Heart left ventricle (tissue), 16 donors: ENCODE data around the gene FBXO36. TPM values are rescaled to one million over a fixed set of nuclear protein-coding genes. Genes with fewer than 3 reads are reported as not detected.

ENCODE experiments used
- ATAC-seq, 4 donors: fragments of 200-7000 bp; cut with Tn5 transposase; one replicate each; pipeline ENCODE4 v1.9.1; 2020 to 2022; ENCODE audit warnings: moderate library complexity in 4 of 4, mild to moderate bottlenecking in 3 of 4, moderate number of reproducible peaks in 1 of 4
- DNase-seq, 5 donors: peaks; one replicate each; pipeline ENCODE4 v3.0.0-alpha.2; 2020
- H3K27ac ChIP-seq, 12 donors: fragments of 200-600 bp; sonication (generic) in 4 of 12; one replicate each; pipeline versions ENCODE4 v1.5.0 to v1.8.0; 2016 to 2022; ENCODE audit warnings: mild to moderate bottlenecking in 2 of 12
- H3K27me3 ChIP-seq, 9 donors: fragments of 200-600 bp; sonication (generic) in 2 of 9; one replicate each; pipeline versions ENCODE4 v1.5.1 to v1.8.0; 2016 to 2022; ENCODE audit warnings: mild to moderate bottlenecking in 3 of 9
- H3K36me3 ChIP-seq, 9 donors: fragments of 200-600 bp; sonication (generic) in 2 of 9; one replicate each; pipeline versions ENCODE4 v1.5.0 to v1.8.0; 2018 to 2022; ENCODE audit warnings: mild to moderate bottlenecking in 2 of 9
- H3K4me1 ChIP-seq, 12 donors: fragments of 200-600 bp; sonication (generic) in 4 of 12; one replicate each; pipeline versions ENCODE4 v1.5.0 to v1.8.0; 2016 to 2022; ENCODE audit warnings: mild to moderate bottlenecking in 3 of 12
- H3K4me3 ChIP-seq, 12 donors: fragments of 200-600 bp; sonication (generic) in 4 of 12; one replicate each; pipeline versions ENCODE4 v1.5.0 to v1.8.0; 2017 to 2022; ENCODE audit warnings: mild to moderate bottlenecking in 9 of 12, moderate library complexity in 4 of 12
- H3K9me3 ChIP-seq, 12 donors: fragments of 200-600 bp; sonication (generic) in 4 of 12; one replicate each; pipeline versions ENCODE4 v1.5.0 to v1.8.0; 2016 to 2022; ENCODE audit warnings: mild to moderate bottlenecking in 1 of 12
- POLR2A ChIP-seq, 2 donors: fragments of 450-650 bp; IDR thresholded peaks; one replicate each; pipeline ENCODE4 v1.6.1; 2017; ENCODE audit warnings: antibody characterized with exemption in 2 of 2, mild to moderate bottlenecking in 2 of 2, moderate library complexity in 2 of 2
- WGBS, 4 donors: extraction: QIAGEN DNeasy Blood & Tissue Kit in 2 of 4; methylation state at CpG; one replicate each; pipeline versions ENCODE4 v1.1.5 to v1.1.7; 2013 to 2018; 5-methylcytosine and 5-hydroxymethylcytosine counted together
- intact Hi-C, 10 donors: fragments of 100-400 bp; cut with DNase I; formaldehyde crosslinking; loops; one replicate each; pipeline versions ENCODE4 v1.11.1 to v1.14.2; 2022
- polyA plus RNA-seq, 2 donors: library from polyadenylated mRNA; stranded (reverse); fragments of 200-250 nt; gene quantifications; one replicate each; pipeline ENCODE4 v1.2.3, GENCODE V29; 2013
- total RNA-seq, 9 donors: library from RNA; depleted of rRNA in 2 of 9; stranded (reverse); fragments of >200 nt in 2 of 9; fragmentation: NEBNext Ultra II Directional in 3 of 9; extraction: Animal tissue kit (Norgen Biotek cat#: 25700) in 3 of 9; gene quantifications; one replicate each; pipeline versions ENCODE4 v1.1.0 to v1.2.4, GENCODE V29; 2016 to 2023
- TF ChIP-seq, protein P1 (sequence below), 12 donors: fragments of 200-600 bp; sonication (generic) in 4 of 12; IDR thresholded peaks; one replicate each; pipeline versions ENCODE4 v1.5.0 to v1.8.0; 2018 to 2022; ENCODE audit warnings: antibody characterized with exemption in 12 of 12, mild to moderate bottlenecking in 5 of 12
- donor health status: ischemic (EF 13 %, LVEDD 7.1; RV severe dilation, severe dysfunction).
- donor health status: healthy with polysubstance abuse.
- donor health status: DM: no; HTN: yes; CAD: no.
- donor health status: DM: no; HTN: no; CAD: no.
- donor health status: ischemic (EF 25% LVEDD 6.9; RV normal size, moderate dysfunction).
- donor health status: ischemic (EF 25% LVEDD 5.7; RV mildly dilated, moderate dysfunction).
- donor health status: healthy.
- donor health status: DM: yes; HTN: yes; CAD: no.
- donor health status: ischemic (EF 35%, LVEDD 5.7; RV mildly dilated, moderate dysfunction).
- donor health status: nonischemic (EF 11% LVEDD 7.7; RV severe dilation, severe dysfunction).
- donor health status: DM: yes; HTN: yes; CAD: no.
- donor health status: PGD.
- donor health status: ischemic (EF 29% LVEDD 5.4; RV normal size, mild dysfunction).
- donor health status: nonischemic (EF 23%, LVEDD 6.1; RV moderate dilation, normal function).

FBXO36 gene
- total and polyA plus RNA-seq, 11 donors, result 0.23 to 1.9 (median 1.1) TPM

GRCh38 chr2:229925201-229925600 lies 2.9 kb downstream of the FBXO36 start:
- no peaks in the 10 kb centered on the region for H3K27me3 ChIP-seq
- no peaks in the 10 kb centered on the region for H3K9me3 ChIP-seq
- peaks cover 0 to 19% (median 10%) of the 10 kb centered on the region in 12 donors for H3K4me1 ChIP-seq
- H3K4me3 ChIP-seq, result no peak overlapping the region
- intact Hi-C loops, result no loop called here
- H3K27ac ChIP-seq, result no peak overlapping the region
- no peak for DNase-seq
- H3K36me3 ChIP-seq, result no peaks in the 10 kb centered on the region
- ATAC-seq, result no peak
- TF ChIP-seq, protein P1, sequence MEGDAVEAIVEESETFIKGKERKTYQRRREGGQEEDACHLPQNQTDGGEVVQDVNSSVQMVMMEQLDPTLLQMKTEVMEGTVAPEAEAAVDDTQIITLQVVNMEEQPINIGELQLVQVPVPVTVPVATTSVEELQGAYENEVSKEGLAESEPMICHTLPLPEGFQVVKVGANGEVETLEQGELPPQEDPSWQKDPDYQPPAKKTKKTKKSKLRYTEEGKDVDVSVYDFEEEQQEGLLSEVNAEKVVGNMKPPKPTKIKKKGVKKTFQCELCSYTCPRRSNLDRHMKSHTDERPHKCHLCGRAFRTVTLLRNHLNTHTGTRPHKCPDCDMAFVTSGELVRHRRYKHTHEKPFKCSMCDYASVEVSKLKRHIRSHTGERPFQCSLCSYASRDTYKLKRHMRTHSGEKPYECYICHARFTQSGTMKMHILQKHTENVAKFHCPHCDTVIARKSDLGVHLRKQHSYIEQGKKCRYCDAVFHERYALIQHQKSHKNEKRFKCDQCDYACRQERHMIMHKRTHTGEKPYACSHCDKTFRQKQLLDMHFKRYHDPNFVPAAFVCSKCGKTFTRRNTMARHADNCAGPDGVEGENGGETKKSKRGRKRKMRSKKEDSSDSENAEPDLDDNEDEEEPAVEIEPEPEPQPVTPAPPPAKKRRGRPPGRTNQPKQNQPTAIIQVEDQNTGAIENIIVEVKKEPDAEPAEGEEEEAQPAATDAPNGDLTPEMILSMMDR (IDR thresholded peaks at IDR 0.05), result no peak
- no peak for TF ChIP-seq POLR2A (IDR thresholded peaks at IDR 0.05)

DNA sequence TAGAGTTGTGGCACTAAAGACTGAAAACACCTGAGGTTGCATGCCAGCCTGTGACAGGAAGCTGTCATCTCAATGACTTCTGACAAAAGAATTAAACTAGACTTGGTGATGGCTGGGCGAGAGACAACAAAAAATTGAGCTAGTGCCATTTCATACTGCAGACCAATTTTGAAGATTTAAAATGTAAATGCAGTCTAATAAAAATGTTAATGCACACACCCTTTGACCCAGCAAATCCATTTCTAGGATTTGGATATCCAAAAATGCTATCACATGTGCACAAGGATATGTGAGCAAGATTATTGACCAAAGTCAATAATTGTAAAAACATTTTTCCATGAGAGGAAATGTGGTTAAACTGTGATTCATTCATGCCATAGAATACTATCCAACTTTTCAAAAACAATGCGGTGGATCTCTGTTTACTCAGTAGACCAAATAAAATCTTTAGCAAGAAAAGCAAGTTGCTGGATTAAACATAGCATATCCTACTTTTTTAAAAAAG lies 5.6 kb downstream of the FBXO36 start:
- no peaks in the 10 kb centered on the region for H3K9me3 ChIP-seq
- H3K27ac ChIP-seq, result no peak overlapping the region
- 89 to 94% (median 93%) methylated on average over 2 of the region's 2 CpGs for WGBS, 4 donors
- no peak overlapping the region for H3K4me3 ChIP-seq
- DNase-seq (no peak), ATAC-seq (no peak)
- H3K27me3 ChIP-seq, result no peaks in the 10 kb centered on the region
- H3K4me1 ChIP-seq, result peaks cover 0 to 14% (median 6%) of the 10 kb centered on the region in 12 donors
- intact Hi-C loops, result no loop called here
- no peak for TF ChIP-seq POLR2A (IDR thresholded peaks at IDR 0.05)
- TF ChIP-seq, protein P1 (IDR thresholded peaks at IDR 0.05), result no peak
- H3K36me3 ChIP-seq, result peaks cover 0 to 3% (median 0%) of the 10 kb centered on the region in 9 donors

GRCh38 chr2:229930656-229931055 lies 8.4 kb downstream of the FBXO36 start:
- Histone ChIP-seq H3K27me3 (no peaks in the 10 kb centered on the region), H3K27ac (no peak overlapping the region), H3K4me1 (no peaks in the 10 kb centered on the region), H3K4me3 (no peak overlapping the region), H3K36me3 (peaks cover 0 to 3% (median 0%) of the 10 kb centered on the region in 9 donors), H3K9me3 (peaks cover 0 to 2% (median 0%) of the 10 kb centered on the region in 12 donors)
- TF ChIP-seq, protein P1 (IDR thresholded peaks at IDR 0.05), result no peak
- TF ChIP-seq POLR2A (IDR thresholded peaks at IDR 0.05), result no peak
- no peak for DNase-seq
- ATAC-seq, result no peak
- intact Hi-C loops, result no loop called here
- WGBS, 4 donors, result 91 to 94% (median 91%) methylated on average over 7 of the region's 7 CpGs

DNA sequence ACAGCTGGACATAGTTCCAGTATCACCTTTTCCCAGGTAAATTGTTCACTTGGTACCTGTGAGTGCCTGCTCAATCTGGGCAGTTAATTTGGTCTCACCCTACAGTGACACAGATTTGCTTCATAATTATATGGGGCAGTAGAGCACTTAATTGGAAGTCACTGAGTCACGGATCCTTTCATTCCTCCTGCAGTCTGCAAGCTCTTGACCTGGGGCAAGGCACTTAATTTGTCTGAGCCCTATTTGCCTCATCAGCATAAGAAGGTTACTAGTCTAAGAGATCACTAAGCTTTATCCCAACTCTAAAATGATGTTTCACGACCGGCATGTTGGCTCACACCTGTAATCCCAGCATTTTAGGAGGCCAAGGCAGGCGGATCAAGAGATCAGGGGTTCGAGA lies 8.9 kb downstream of the FBXO36 start:
- intact Hi-C loops, result no loop called here
- no peak overlapping the region for H3K4me3 ChIP-seq
- 93 to 97% (median 96%) methylated on average over 3 to 5 of the region's 5 CpGs for WGBS, 4 donors

More for the DNA sequence above, 8.9 kb downstream of the FBXO36 start:
- Histone ChIP-seq H3K9me3 (peaks cover 0 to 2% (median 0%) of the 10 kb centered on the region in 12 donors), H3K27ac (no peak overlapping the region), H3K36me3 (peaks cover 0 to 3% (median 0%) of the 10 kb centered on the region in 9 donors), H3K4me1 (no peaks in the 10 kb centered on the region), H3K27me3 (no peaks in the 10 kb centered on the region)
- ATAC-seq, result no peak
- no peak for DNase-seq
- TF ChIP-seq, protein P1 (IDR thresholded peaks at IDR 0.05), result no peak
- no peak for TF ChIP-seq POLR2A (IDR thresholded peaks at IDR 0.05)
